HuH-7.5 (cell line): ENCODE data around the gene TMEFF2.

Experiments
- DNase-seq: peaks from one replicate; pipeline ENCODE4 v3.0.0; 2011; ENCODE audit warnings: low spot score

TMEFF2 gene

GRCh38 chr2:192064459-192064858 lies 130.3 kb downstream of the TMEFF2 start:
- DNase-seq, result no peak

DNA sequence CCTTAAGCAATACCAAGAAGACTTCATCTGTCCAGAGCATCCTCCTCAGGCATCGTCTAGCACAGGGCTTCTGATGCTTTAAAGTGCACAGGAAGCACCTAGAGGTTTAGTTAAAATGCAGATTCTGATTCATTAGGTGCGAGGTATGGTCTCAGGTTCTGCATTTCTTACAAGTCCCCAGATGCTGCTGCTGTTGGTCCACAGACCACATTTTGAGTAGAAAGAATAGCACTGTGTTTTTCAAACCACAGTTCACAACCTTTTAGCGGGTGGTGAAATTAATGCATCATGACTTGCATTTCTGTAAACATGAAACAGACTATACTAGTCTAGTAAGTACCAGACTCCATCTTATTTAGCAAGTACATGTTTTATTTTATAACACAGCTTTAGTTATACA lies 134.6 kb downstream of the TMEFF2 start:
- no peak for DNase-seq

DNA sequence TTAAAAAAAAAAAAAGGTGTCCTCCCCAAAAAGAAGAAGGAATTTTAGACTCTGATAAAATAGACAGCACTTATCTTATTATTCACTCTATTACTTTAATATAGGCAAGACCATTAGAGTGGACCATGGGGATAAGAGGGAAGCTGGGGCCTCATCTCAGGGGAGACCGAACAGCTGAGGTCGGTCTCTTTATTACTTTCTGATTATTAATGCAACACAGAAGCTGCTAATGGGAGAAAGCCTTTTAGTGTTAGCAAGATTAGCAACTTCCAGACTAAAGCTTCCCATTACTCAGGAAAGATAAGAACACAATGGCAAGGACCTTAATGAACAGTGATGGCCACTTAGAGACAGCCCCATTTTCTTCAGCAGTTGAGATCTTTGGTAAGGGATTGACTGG lies 135.5 kb downstream of the TMEFF2 start:
- no peak for DNase-seq

GRCh38 chr2:192053921-192054320 lies 140.8 kb downstream of the TMEFF2 start:
- DNase-seq, result no peak

GRCh38 chr2:192051533-192051932 lies 143.2 kb downstream of the TMEFF2 start:
- DNase-seq, result no peak

- no peak for DNase-seq
Measured at GRCh38 chr2:192049362-192049761, 145.4 kb downstream of the TMEFF2 start.

DNA sequence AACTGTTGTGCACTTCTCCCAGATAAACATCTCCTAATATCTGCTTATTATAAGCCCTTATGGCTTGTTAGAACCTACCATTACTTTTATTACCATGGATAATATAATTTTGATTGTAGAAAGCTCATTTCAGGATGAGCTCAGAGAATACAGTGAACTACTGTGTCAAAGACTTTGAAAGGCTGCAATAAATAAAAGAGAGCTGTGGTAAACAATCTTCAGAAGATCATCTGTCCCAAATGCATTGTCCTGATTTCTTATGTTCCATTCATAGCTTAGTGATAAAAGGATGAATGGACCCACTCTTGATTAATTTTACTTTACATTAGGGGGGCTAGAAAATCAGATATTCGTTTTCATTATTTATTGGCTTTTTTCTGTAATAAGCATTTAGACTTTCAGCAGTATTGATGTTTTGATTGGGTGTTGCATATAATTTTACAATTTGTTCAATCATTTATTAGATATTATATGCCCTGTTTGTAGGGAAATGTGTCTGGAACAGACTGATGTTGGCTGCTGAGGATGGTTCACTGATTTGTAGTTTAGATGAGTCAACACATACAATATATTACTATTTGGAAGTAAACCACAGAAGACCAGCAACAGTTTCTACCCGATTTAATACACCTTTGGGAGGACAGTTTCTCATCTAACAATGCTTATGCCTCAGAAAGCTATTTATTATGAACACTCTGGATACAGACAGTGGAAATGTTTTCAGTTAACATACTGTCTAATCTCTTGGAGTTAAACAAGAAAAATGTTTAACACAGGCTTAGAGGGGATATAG lies 147.2 kb downstream of the TMEFF2 start:
- DNase-seq, result no peak

GRCh38 chr2:192044496-192044895 lies 150.2 kb downstream of the TMEFF2 start:
- no peak for DNase-seq

GRCh38 chr2:192043216-192043870 lies 151.4 kb downstream of the TMEFF2 start:
- no peak for DNase-seq

DNA sequence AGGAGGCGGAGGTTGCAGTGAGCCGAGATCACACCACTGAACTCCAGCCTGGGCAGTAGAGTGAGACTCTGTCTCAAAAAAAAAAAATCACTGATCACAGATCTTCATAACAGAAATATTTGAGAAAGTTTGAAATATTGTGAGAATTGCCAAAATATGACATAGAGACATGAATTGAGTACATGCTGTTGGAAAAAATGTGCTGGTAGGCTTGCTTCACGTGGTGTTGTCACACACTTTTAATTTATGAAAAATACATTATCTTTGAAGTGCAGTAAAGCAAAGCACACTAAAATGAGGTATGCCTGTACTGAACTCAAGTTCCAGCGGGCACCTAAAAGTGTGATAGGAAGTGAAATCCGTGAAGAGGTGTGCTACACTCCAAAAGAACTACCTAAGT lies 152.6 kb downstream of the TMEFF2 start:
- no peak for DNase-seq

DNA sequence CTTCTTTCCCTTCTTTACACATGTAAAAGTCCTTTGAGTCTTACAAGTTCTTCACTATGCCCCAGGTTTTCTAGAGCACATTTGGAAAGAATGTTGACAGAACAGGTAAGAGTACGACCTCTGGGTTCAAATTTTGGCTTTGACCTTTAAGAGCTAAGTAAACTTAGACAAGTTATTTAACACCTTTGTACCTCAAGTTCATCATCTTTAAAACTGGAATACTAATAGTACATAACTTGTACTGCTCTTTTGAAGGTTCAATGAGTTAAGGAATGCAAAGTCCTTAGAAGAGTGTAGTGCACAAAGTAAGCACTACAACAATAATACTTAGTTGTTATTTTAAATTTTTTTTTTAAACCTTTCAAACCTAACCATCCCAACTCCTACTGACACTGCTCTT lies 156.6 kb downstream of the TMEFF2 start:
- no peak for DNase-seq

DNA sequence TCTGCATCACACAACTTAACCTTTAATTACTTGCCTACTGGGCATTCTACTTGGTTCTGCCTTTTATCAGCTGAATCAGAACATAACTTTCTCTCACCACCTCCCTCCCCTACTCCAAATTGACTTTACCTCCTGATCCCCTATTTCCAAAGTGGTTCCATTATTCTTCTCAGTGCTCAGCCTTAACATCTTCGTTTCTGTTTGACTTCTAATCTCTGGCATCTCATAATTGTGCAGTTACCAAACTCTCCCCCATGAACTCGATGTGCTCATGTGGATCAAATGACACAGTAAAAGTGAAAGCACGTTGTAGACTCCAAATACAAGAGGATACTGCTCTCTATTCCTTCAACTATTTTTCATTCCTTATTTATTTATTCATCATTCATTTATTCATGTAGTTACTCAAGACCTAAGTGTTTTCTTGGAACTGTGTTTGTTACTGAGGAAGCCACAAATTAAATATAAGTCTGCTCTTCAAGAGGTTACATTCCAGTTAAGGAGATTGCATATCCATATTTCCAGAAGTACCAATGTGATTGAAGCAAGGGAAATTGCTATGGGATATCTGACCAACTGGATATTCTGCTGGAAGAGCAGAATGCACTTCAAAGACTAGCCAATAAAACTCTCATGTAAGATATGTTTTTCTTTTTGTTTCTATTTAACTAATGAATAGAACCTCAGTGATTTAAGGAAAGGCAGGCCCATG lies 158.8 kb downstream of the TMEFF2 start:
- DNase-seq, result no peak

- DNase-seq, result no peak
Measured at GRCh38 chr2:192030856-192031255, 163.9 kb downstream of the TMEFF2 start.

- DNase-seq, result no peak
Measured at GRCh38 chr2:192030289-192030688, 164.4 kb downstream of the TMEFF2 start.

DNA sequence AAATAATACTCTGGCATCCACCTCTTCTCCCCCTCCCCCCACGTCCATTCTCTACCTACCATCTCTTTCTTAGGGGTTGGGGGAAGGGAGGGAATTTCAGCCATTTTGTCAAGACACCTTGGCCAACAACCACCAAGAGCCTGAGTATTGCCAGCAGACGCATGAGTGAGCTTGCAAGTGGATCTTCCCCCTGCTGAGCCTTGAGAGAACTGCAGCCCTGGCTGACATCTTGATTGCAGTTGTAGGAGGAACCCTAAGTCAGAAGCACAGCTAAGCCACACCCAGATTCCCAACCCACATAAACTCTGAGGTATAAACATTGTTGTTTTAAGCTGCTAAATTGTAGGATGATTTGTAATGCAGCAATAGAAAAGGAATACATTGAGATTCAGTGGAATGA lies 165.6 kb downstream of the TMEFF2 start:
- no peak for DNase-seq

DNA sequence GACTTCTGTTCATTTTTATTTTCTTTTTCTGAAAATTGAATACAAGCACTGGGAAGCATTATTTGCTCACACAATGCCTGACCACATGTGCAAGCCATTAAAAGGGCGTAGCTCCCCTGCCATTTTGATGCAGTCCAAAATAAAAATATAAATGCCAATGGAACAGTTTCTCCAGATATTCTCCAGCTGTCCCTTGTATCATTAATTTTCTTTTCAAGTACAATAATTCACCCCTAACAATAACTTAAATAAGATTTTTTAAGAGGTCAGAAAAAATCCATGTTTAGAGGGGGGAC lies 168.0 kb downstream of the TMEFF2 start:
- no peak for DNase-seq

GRCh38 chr2:192026059-192026824 lies 168.5 kb downstream of the TMEFF2 start:
- no peak for DNase-seq

DNA sequence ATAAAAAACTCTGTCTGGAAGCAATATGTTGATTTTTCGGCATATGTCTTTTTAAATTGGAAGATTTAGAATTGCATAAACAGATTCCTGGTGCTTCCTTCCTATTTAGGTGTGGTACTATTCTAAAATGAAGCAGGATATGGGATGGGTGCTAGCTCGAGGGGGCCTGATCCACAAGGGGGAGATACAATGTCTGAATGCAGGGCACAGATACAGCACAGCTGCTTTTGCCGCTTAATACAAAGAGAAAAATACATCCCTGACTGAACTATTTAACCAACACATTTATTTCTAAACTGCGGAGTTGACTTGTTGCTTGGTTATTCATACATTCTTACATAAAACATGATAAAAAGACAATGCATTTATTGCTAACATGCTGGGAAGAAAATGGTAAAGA lies 169.1 kb downstream of the TMEFF2 start:
- no peak for DNase-seq

- no peak for DNase-seq
Measured at GRCh38 chr2:192023006-192023405, 171.7 kb downstream of the TMEFF2 start.

GRCh38 chr2:192017844-192018243 lies 176.9 kb downstream of the TMEFF2 start:
- DNase-seq, result no peak

DNA sequence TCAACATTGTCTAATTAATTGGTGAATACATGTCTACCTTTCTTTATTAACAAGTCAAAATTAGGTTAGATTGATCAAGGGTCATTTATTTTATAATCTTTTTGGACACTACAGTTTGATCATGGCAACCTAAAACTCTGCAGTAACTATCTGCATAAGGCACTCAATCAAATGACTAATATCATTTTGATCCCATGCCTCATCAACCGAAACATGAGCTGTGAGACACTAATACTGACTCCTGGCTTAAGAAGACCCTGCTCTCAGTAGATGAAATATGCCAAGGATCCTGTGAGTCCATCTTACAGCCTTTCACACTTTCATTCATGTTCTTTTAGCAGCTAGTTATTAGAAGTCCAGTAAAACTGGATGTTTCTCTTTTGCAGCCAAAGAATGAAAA lies 178.5 kb downstream of the TMEFF2 start:
- DNase-seq, result no peak

DNA sequence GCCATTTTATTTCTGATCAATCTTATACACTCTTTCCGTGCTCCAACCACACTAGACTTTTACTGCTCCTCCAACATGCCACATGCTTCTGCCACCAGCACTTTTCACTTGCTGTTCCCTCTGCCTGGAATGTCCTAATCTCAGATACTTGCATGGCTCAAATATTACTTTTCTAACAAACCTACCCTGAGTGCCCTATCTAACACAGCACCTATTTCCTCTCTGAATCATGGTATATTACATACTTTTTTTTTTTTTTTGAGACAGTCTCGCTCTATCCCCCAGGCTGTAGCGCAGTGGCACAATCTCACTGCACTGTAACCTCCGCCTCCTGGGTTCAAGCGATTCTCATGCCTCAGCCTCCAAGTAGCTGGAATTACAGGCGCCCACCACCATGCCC lies 181.5 kb downstream of the TMEFF2 start:
- no peak for DNase-seq

DNA sequence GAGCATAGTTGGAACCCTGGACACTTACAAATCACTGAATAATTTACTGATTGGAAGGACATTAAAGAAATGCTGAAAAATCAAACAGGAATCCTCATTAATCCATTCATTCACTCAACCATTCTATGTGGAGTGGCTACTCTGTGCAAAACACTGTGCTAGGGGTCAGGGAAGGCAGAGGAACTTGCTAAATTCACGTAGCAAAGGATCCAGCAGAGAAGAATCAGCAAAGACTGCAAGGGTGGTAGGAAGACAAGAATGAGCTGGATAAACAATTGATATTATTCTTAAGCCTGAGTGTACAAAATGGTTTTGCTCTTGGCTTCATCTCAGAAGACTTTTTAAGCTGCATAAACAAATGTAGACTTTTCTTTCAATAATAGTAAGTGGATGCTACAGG lies 183.5 kb downstream of the TMEFF2 start:
- DNase-seq, result no peak
